ENCODE results near the gene DRC1. TPM values are rescaled to one million over a fixed set of nuclear protein-coding genes. Genes with fewer than 3 reads are reported as not detected.

DRC1 gene
- total RNA-seq, 1 donor from 2014 or later = not detected

DNA sequence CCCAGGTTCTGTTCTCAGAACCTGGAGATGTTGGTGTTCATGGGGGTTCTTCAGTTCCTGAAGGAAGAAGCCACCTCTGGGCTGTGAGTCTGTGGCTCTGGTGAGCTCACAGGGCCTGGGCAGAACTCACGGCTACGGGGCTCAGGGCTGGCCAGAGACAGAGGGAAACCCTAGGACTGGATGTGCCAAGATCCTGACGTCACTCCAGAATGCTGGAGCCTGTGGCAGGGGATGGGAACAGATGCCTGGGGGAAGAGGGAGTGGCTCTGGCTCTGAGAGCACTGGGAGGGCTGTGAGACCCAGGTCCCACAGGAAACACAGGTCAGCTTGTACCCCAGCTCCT lies 76.2 kb downstream of the DRC1 start, which contains the start of gene OTOF:
TSS of gene OTOF (minus strand) at position 214 of the 343 bp plus-strand sequence.
- DNase-seq = peak; percentile 92

DNA sequence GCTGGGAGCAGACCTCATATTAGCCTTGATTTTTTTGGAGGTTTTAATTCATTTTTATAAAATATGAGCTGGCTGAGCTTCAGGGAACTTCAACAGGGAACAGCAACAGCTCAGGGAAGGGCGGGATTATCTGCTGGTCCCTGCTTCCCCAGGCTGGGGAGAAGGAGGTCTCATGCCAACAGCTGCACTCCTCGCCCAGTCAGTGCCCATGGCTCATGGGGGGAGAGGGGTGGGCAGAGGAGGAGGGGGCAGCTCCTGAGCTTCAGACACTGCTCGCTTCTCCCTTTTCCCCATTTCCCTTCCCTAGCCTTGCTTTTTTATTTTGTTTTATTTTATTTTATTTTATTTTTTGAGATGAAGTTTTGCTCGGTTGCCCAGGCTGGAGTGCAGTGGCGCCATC lies 76.6 kb downstream of the DRC1 start:
- peak; percentile 79 for DNase-seq

GRCh38 chr2:26479131-26479788 lies 77.5 kb downstream of the DRC1 start:
- DNase-seq = no peak

- DNase-seq = no peak
These were observed 78.3 kb downstream of the DRC1 start for GRCh38 chr2:26479789-26480565.

- no peak for DNase-seq
These were observed 79.1 kb downstream of the DRC1 start for GRCh38 chr2:26480566-26481423.

DNA sequence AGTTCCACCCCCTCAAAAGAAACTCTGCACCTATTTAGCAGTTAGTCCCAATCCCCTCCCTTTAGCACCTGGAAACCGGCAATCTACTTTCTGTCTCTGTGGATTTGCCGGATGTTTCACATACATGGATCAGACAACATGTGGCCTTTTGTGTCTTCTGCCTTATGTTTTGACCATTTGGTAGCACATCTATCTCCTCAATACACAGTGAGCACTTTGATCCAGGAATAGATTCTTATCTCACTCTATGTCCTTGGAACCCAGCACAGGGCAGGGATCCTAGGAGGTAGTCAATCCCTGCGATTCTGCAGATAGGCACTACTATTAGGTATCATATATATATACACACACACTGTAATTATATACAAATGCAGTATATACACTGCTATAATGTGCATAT lies 80.0 kb downstream of the DRC1 start:
- no peak for DNase-seq

GRCh38 chr2:26482211-26483026 lies 80.7 kb downstream of the DRC1 start:
- no peak for DNase-seq

- DNase-seq = no peak
These were observed 81.3 kb downstream of the DRC1 start for GRCh38 chr2:26483027-26483326.

DNA sequence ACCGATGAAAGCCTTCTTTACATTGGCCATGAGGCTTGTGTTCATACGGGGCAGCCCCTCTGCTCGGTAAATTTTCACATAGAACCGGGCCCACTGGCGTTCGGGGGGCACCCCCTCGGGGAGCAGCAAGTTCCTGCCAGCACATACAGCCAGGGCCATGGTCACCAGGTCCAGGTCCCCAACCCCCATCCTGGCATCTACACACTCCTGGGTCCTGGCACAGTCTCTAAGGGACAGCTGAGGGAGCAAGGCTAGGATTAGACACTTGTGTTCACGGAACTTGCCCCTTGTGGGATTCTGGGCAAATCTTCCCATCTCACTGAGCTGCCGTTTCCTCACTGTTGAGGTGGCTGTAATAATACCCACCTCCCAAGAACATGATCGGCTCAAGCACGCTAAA lies 81.8 kb downstream of the DRC1 start:
- peak; percentile 62 for DNase-seq

DNA sequence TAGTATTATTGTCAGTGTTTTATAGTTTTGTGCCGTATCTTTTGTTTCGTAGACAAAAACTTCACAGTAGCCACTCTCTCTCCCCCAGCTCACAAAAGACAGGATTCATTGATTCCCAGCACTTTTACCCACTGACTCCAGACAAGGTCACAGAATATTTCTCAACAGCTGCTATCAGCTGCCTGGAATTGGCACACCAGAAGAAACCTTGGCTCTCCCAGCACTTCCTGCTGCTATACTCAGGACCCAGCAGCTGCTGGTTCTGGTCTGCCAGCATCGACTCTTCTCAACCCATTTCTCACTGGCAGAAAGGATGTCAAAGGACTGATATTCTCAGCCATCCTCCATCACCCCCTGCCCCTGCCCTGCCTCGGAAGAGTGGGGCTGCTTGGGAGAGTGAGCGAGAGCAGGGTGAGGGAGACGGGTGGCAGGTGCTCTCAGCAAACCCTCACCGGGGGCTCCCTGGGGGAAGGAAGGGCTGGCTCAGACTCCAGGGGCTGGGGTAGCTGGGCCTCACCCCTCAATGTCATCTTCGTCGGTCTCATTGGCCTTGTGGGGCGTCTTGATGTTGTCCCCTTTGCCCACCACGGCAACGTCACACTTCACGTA lies 82.3 kb downstream of the DRC1 start:
- DNase-seq = peak; percentile 93

DNA sequence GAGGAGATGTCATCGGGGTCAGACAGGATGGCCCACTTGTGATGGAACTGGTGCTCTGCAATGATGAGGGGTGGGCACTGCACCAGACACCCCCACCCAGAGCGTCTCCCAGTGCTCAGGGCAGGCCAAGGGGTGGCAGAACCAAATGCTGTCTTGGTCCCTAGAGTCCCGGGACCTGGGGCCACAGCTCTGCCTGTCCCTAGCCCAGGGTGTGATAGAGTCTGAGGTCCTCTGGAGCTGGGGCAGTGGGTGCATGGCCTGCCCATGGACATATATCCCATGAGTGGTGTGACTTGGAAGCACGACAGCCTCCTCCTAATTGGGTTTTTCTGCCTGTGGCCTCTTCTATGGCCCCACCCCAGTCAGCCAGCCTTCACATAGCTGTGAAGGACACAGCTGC lies 82.9 kb downstream of the DRC1 start:
- DNase-seq = peak; percentile 39

GRCh38 chr2:26485099-26485498 lies 83.4 kb downstream of the DRC1 start:
- no peak for DNase-seq

DNA sequence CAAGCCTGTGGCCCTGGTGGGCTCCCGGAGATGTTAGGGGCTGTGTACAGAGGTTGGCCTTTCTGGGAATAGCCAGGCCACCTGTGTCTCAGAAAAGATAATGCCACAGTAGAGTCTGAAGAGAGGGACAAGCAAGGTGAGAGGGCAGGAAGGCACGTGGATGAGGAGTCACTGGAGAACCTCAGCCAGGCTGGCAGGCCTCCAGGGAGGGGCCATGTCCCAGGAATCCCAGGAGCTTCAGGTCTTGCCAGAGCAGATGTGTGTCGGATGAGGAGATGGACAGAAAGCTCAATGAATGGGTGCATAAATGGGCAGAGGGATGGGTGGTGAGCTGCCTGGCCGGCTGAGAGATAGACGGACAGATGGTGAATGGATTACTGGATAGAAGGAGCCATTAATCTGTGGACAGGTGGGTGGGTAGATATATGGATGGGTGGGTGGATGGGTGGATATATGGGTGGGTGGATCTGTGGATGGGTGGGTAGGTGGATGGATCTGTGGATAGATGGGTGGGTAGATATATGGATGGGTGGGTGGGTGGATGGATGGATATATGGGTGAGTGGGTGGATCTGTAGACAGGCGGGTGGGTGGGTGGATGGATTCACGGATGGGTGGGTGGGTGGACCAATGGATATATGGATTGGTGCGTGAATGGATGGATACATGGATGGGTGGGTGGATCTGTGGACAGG lies 84.2 kb downstream of the DRC1 start:
- no peak for DNase-seq

DNA sequence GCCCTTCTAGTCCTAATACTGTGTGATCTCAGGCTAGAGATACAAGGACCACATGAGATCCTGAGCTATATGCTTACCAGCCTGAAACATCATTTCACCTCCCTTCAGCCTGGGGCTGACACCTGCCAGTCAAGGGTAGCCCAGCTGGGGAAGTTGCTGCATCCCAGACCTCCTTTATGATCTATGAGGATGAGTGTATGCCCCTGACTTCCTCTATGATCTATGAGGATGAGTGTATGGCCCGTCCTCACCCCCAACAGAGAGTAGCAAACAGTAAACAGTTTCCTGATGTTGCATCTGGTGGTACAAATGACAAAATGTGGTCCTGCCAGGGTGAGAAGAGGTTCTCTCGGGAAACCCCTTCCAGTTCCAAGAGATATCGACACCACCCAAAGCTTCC lies 85.1 kb downstream of the DRC1 start:
- DNase-seq = no peak

GRCh38 chr2:26487192-26487591 lies 85.5 kb downstream of the DRC1 start:
- DNase-seq = no peak

- DNase-seq = no peak
These were observed 86.9 kb downstream of the DRC1 start for GRCh38 chr2:26488463-26489212.

- no peak for DNase-seq
These were observed 87.6 kb downstream of the DRC1 start for GRCh38 chr2:26489213-26489850.

DNA sequence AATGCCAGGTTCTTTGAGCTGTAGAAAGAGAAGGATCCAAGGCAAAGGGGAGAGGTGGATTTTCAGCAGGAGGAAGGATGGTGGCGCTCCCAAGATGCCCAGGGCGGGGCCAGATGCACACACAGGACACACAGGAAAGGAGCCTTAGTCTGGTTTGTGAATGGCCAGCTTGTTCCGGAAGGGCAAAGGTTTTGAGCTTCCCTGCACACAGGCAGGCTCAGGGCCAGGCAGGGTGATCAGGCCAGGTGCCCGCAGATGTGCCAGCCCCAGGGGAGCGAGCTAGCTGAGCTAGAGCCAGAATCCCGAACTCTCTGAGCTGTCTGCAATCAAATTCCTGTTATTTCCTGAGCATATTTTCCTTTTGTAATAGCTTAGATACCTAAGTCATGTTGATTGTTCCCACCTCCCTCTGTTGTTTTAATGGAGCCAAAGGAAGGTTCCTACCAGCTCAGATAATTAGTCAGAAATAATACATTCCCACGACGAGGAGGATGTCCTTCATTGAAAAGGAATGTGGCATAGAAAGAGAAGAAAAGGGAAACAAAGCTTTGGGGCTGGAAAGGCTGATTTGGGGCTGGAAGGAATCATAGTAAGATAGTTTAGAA lies 89.9 kb downstream of the DRC1 start:
- DNase-seq = no peak

DNA sequence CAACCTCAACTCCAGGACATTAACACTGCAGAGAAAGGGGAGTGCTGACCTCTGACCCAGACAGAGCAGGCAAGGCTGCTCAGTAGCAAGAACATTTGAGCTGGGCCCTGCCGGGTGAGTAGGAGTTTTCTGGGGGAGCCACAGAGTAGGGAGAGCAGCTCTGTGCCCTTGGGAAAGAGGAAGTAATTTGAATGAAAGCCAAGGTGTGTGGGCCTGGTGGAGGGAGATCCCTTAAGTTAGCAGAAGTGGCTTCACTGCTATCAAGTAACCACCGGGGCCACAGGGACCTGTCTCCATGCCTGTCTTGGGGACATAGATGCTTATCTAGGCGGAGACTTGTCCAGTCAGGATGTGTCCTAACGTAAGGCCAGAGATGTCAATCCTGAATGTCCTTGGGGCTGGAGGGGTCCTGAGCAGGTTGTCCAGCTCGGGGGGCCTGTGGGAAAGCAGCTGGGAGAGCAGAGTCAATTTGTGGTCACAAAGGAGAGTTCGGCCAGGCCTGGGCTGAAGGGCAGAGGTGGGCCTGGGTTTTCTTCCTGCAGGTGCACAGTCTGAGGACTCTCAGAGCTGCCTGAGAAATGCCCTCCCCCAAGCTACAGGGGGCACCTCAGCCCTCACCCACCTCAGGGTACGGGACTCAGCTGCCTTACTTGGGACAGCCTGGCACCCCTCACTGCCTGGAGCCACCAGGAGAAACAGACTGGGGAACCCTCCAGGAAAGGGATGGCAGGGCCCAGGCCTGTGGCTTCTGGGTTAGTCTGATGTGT lies 91.2 kb downstream of the DRC1 start:
- DNase-seq = no peak
